Activated CD8-positive, alpha-beta T cell treated with anti-CD3 and anti-CD28 coated beads, Interleukin-2, amount 10 ng/mL, durations not matched to agents 7 days and 5 days (primary cell): Measurements from ENCODE around the gene ACAD9. TPM values are rescaled to one million over a fixed set of nuclear protein-coding genes. Genes with fewer than 3 reads are reported as not detected.
"Not testable (repeated sequence)": the region's sequence is repeated elsewhere in the genome, so short reads cannot be mapped to it uniquely, and the experiment has no call there.

Experiments used
- ATAC-seq: fragments of 150-1000 bp; cut with Tn5 transposase; one replicate; pipeline ENCODE4 v1.10.0; 2021; ENCODE audit warnings: moderate library complexity
- CTCF ChIA-PET: fragments of 350-600 bp; sonication (Branson Sonifier 250); formaldehyde crosslinking; loops from one replicate; lab custom pipeline; 2021; ENCODE audit warnings: antibody characterized with exemption; lab: Charles Lee
- POLR2A ChIA-PET: fragments of 350-600 bp; sonication (Branson Sonifier 250); formaldehyde crosslinking; loops from one replicate; lab custom pipeline; 2021; ENCODE audit warnings: antibody characterized with exemption; lab: Charles Lee
- DNase-seq: peaks from one replicate; pipeline ENCODE4 v3.0.0-alpha.2; 2020
- H3K27ac Mint-ChIP-seq: one replicate; pipeline ENCODE4 v1.8.0; 2021; ENCODE audit warnings: mild to moderate bottlenecking, mixed read lengths
- H3K27me3 Mint-ChIP-seq: one replicate; pipeline ENCODE4 v1.8.0; 2021; ENCODE audit warnings: low read depth, mixed read lengths
- H3K36me3 Mint-ChIP-seq: one replicate; pipeline ENCODE4 v1.8.0; 2021; ENCODE audit warnings: low read depth, mixed read lengths
- H3K4me1 Mint-ChIP-seq: one replicate; pipeline ENCODE4 v1.8.0; 2021; ENCODE audit warnings: low read depth, mixed read lengths
- H3K4me3 Mint-ChIP-seq: one replicate; pipeline ENCODE4 v1.8.0; 2021; ENCODE audit warnings: mild to moderate bottlenecking, mixed read lengths
- H3K9me3 Mint-ChIP-seq: one replicate; pipeline ENCODE4 v1.8.0; 2022; ENCODE audit warnings: mixed read lengths; ENCODE audit not compliant: insufficient read depth
- total RNA-seq, 2 experiments: library from RNA; stranded (reverse); gene quantifications; one replicate each; pipeline ENCODE4 v1.2.3, GENCODE V29; 2021

ACAD9 gene
- total RNA-seq, 2 experiments from 2014 or later, result 61.3 to 68.3 TPM

DNA sequence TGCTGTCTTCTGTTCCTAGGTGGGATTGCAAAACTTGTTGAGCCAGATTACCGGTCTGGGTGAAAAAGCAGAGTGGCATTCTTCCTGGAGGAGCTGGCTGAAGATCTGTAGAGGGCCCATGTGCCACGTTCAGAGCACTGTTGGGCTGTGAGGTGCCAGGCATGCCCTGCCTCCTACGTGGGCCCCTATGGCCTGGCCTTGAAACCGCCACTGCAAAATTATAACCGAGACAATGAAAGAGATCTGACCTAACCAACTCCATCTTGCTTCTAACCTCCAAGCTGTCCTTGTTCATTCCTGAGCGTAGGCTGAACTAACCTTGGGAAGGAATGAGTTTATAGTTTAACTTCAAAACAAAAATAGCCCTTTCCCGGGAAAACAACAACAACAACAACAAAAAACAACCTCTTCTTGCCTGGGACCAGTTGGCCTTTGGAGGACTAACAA, 1.4 kb upstream of the ACAD9 start:
- Mint-ChIP-seq H3K4me3 (peak overlapping the region; percentile 83), H3K9me3 (no peaks in the 10 kb centered on the region), H3K27me3 (peaks cover 5% of the 10 kb centered on the region), H3K27ac (peak overlapping the region; percentile 90), H3K36me3 (peaks cover 18% of the 10 kb centered on the region), H3K4me1 (peaks cover 48% of the 10 kb centered on the region)
- no peak for ATAC-seq
- POLR2A ChIA-PET, result interaction anchor here (0.9 to 3.0 kb wide), 12 partner anchors 10 to 438 kb away, joined by 3 to 15 read pairs (median 4); partner anchors contain the start of gene RPN1
- CTCF ChIA-PET, result interaction anchor here (0.8 to 7.0 kb wide), 17 partner anchors 9 to 438 kb away, joined by 3 to 75 read pairs (median 8); a partner anchor contains a TSS
- DNase-seq, result no peak

DNA sequence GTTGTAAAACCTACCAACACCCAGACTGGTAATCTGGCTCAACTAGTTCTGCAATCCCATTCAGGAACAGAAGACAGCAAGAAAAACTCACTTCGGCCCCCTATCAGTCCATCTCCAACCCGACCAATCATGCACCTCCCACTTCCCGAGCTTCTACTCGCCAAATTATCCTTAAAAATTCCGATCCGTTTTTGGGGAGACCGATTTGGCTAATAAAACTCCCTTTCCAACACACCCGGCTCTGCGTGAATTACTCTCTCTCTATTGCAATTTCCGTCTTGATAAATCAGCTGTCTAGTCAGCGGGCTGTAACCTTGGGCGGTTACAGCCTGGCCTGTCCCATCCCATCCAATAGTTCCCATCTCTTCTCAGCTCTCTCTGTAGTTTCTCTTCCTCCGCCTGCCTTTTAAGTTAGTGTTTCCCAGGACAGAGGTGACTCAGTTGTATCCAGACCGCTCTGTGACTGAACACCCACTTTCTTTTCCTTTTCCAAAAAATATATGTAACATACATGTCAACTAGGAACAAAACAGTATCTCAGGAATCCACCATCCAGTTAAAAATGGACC, 780 bp upstream of the ACAD9 start:
- H3K9me3 Mint-ChIP-seq, result no peaks in the 10 kb centered on the region
- H3K36me3 Mint-ChIP-seq, result peaks cover 18% of the 10 kb centered on the region
- H3K27ac Mint-ChIP-seq, result peak overlapping the region; percentile 90
- ChIA-PET POLR2A (interaction anchor here (0.6 to 3.0 kb wide), 19 partner anchors 10 to 437 kb away, joined by 3 to 15 read pairs (median 4); partner anchors contain the start of gene RPN1), CTCF (interaction anchor here (0.5 to 7.0 kb wide), 22 partner anchors 8 to 439 kb away, joined by 3 to 75 read pairs (median 4); partner anchors contain the start of gene RAB43)
- ATAC-seq (peak; percentile 25), DNase-seq (peak; percentile 37)
- peaks cover 5% of the 10 kb centered on the region for H3K27me3 Mint-ChIP-seq
- peak overlapping the region; percentile 83 for H3K4me3 Mint-ChIP-seq
- H3K4me1 Mint-ChIP-seq, result peaks cover 50% of the 10 kb centered on the region

DNA sequence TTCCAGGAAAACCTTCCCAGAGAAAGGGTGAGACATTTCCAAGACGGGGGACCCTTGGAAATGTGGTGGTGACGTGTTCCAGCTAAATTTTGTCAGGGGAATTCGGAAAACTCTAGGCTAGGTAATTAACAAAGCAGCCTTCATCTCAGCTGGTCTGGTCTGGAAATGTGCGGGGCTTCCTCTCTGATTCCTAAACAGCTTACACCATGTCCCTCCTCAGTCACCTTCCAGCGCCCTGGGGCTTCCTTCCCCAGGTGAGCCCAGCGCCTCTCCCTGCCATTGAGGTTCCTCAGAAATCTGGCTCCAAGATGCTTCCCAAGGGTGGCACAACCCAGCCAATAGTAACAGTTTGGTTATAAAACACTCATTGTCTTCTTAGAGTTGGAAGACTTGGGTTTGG, 571 bp downstream of the ACAD9 start:
- Mint-ChIP-seq H3K36me3 (peaks cover 20% of the 10 kb centered on the region), H3K27me3 (no peaks in the 10 kb centered on the region), H3K9me3 (no peaks in the 10 kb centered on the region), H3K27ac (peak overlapping the region; percentile 90), H3K4me1 (peaks cover 59% of the 10 kb centered on the region), H3K4me3 (peak overlapping the region; percentile 83)
- DNase-seq (no peak), ATAC-seq (no peak)
- ChIA-PET CTCF (interaction anchor here (1.4 to 7.0 kb wide), 9 partner anchors 10 to 262 kb away, joined by 4 to 75 read pairs (median 17); no protein-coding TSS in a partner anchor), POLR2A (interaction anchor here (1.0 to 3.0 kb wide), 2 partner anchors 263 to 436 kb away, joined by 3 to 15 read pairs; a partner anchor contains a TSS)

DNA sequence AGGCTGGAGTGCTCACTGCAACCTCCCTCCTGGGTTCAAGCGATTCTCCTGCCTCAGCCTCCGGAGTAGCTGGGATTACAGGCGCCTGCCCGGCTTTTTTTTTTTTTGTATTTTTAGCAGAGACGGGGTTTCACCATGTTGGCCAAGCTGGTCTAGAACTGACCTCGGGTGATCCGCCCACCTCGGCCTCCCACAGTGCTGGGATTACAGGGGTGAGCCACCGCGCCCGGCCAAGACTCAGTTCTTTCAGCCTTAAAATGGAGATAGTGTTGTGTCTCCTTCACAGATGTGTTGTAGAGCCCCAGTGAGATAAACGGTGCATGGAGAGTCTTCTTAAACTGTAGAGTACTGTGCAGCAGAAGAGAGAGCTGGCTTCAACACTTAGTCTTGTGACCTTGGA, 1.0 kb downstream of the ACAD9 start:
- POLR2A ChIA-PET, result interaction anchor here (1.0 to 3.0 kb wide), 2 partner anchors 263 to 436 kb away, joined by 3 to 15 read pairs; a partner anchor contains a TSS
- H3K27me3 Mint-ChIP-seq, ATAC-seq, DNase-seq, H3K9me3 Mint-ChIP-seq: not testable (repeated sequence)
- CTCF ChIA-PET, result interaction anchor here (1.0 to 7.0 kb wide), 6 partner anchors 34 to 199 kb away, joined by 3 to 75 read pairs (median 33); no protein-coding TSS in a partner anchor
- H3K4me3 Mint-ChIP-seq, result peak overlapping the region; percentile 83
- H3K4me1 Mint-ChIP-seq, result peaks cover 58% of the 10 kb centered on the region
- peak overlapping the region; percentile 90 for H3K27ac Mint-ChIP-seq
- peaks cover 22% of the 10 kb centered on the region for H3K36me3 Mint-ChIP-seq

DNA sequence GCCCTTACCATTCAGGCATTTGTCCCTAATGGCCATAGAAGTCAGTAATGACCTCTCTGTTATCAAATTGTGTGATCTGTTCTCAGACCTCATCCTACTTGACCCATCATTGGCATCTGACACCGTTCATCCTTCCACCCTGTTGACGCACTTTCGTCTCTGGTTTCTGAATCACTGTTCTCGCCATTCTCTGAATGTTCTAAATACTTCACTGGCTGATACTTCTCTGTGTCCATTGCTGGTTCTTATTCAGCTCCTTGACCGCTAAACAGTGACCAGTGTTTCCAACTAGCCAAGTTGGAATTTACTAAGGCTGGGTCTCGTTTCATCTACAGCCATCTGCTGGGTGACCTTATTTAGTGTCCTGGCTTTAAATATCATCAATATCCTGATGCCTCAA, 2.2 kb downstream of the ACAD9 start:
- Mint-ChIP-seq H3K4me1 (peaks cover 51% of the 10 kb centered on the region), H3K36me3 (peaks cover 22% of the 10 kb centered on the region), H3K27ac (no peak overlapping the region), H3K27me3 (no peaks in the 10 kb centered on the region), H3K4me3 (no peak overlapping the region), H3K9me3 (no peaks in the 10 kb centered on the region)
- ATAC-seq (no peak), DNase-seq (no peak)
- POLR2A ChIA-PET, result no interaction called here
- CTCF ChIA-PET, result interaction anchor here (1.0 to 7.0 kb wide), 2 partner anchors 42 to 89 kb away, joined by 3 to 75 read pairs; no protein-coding TSS in a partner anchor

DNA sequence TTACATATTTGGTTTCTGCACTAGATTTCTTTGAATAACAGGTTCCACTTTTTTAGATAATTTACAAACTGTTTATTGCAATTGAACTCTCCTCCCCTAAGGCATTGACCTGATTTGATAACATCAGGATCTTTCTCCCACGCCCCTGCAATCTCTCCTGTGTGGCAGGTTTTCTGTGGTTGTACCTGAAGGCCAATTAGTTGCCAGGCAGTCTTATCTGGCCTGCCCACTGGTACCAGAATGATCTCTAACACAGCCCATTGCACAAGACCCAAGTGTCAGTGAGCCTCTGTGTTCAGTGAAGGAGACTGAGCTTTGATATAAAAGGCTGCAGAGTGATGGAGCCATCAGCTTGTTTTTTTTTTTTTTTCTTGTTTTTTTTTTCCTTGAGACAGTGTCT, 3.3 kb downstream of the ACAD9 start:
- no peak for DNase-seq
- no peaks in the 10 kb centered on the region for H3K9me3 Mint-ChIP-seq
- CTCF ChIA-PET, result no interaction called here
- peak overlapping the region; percentile 44 for H3K27ac Mint-ChIP-seq
- POLR2A ChIA-PET, result interaction anchor here (0.6 kb wide), 1 partner anchor 301 kb away, joined by 3 read pairs; no protein-coding TSS in a partner anchor
- H3K4me3 Mint-ChIP-seq, result no peak overlapping the region
- peaks cover 45% of the 10 kb centered on the region for H3K4me1 Mint-ChIP-seq
- no peak for ATAC-seq
- H3K36me3 Mint-ChIP-seq, result peaks cover 19% of the 10 kb centered on the region
- no peaks in the 10 kb centered on the region for H3K27me3 Mint-ChIP-seq

DNA sequence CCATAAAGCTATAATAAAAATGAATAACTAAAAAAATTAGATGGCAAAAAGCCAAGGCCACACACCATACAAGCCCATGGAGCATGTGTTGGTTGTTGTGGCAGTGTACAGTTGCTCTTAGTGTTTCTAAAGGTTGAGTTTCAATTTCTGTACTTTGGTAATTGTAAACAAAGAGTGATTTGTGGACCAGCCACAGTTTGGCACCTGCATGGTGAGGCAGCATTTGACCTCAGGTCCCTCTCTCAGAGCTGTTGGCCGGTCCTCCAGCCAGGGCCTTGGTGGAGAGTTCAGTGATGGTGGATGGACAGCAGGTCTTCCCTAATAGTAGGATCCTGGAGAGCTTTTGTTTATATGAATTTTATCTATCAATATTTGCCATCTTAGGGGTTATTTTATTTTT, 5.6 kb downstream of the ACAD9 start:
- no peaks in the 10 kb centered on the region for H3K9me3 Mint-ChIP-seq
- CTCF ChIA-PET, result interaction anchor here (2.4 kb wide), 1 partner anchor 9 kb away, joined by 9 read pairs; no protein-coding TSS in a partner anchor
- peaks cover 26% of the 10 kb centered on the region for H3K36me3 Mint-ChIP-seq
- peak overlapping the region; percentile 57 for H3K27ac Mint-ChIP-seq
- POLR2A ChIA-PET, result no interaction called here
- H3K4me3 Mint-ChIP-seq, result no peak overlapping the region
- peaks cover 40% of the 10 kb centered on the region for H3K4me1 Mint-ChIP-seq
- no peaks in the 10 kb centered on the region for H3K27me3 Mint-ChIP-seq
- DNase-seq (no peak), ATAC-seq (no peak)

DNA sequence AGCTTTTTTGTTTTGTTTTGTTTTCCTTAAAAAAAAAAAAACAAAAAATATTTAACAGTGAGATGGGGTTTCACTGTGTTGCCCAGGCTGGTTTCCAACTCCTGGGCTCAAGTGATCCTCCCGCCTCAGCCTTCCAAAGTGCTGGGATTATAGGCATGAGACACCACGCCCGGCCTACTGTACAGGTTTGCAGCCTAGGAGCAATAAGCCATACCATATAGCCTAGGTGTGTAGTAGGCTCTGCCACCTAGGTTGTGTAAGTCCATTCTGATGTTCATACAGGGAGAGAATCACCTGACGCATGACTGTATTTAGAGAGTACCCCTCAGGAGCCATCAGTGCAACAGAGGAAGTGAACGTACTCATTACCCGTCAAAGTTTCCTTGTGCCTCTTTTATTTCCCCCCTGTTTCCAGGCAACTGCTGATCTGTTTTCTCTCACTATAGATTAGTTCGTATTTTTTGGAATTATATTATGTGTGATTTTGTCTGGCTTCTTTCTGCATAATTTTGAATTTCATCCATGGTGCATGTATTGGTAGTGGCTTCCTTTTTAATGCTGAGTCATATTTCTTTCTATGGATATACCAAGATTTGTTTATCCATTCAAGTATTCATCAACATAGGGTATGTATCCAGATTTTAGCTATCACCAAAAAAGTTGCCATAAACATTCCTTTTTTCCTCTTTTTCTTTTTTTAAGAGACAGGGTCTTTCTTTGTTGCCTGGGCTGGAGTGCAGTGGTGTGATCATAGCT, 9.9 kb downstream of the ACAD9 start:
- CTCF ChIA-PET, result interaction anchor here (1.2 to 1.9 kb wide), 2 partner anchors 12 to 14 kb away, joined by 3 to 6 read pairs; no protein-coding TSS in a partner anchor
- Mint-ChIP-seq H3K27me3 (no peaks in the 10 kb centered on the region), H3K36me3 (peaks cover 23% of the 10 kb centered on the region), H3K9me3 (no peaks in the 10 kb centered on the region), H3K4me1 (peaks cover 3% of the 10 kb centered on the region), H3K4me3 (no peak overlapping the region), H3K27ac (no peak overlapping the region)
- DNase-seq (no peak), ATAC-seq (no peak)
- POLR2A ChIA-PET, result interaction anchor here (0.5 to 0.6 kb wide), 3 partner anchors 11 to 389 kb away, joined by 3 read pairs; no protein-coding TSS in a partner anchor

DNA sequence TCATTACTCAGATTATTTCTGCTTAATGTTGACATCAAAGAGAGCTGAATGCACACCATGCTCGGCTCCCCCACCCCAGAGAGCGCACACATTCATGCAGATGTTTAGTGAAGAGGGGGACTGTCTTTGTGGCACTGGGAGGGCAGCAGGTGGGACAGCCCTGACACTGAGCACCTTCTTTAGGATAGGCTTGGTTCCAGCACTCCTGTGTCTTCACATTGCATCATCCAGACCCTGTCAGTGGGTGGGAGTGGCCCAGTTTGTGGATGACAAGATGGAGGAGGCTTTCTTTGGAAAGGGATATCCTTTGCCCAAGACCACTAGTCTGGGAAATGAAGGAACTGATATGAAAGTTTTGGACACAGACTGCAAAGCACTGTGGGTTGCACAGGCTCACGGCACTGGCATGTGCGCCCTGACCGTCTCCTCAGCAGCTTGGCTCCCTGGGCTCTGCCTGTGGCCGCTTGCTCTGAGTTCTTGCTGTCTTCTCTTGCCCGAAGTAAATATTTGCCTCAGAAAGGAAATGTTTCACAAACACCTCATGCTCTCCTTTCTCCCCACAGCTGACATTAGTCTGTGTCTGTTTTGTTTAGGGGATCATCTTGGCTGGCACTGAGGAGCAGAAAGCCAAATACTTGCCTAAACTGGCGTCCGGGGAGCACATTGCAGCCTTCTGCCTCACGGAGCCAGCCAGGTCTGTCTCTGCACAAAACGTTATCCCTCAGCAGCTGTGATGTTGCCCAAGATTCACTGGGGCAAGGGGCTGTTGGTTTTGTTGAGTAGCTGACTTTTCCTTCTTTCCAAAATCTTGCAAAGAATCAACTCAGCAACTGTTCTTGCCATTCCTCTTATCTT, 16.6 kb downstream of the ACAD9 start:
- POLR2A ChIA-PET, result no interaction called here
- peaks cover 55% of the 10 kb centered on the region for H3K36me3 Mint-ChIP-seq
- DNase-seq, result no peak

DNA sequence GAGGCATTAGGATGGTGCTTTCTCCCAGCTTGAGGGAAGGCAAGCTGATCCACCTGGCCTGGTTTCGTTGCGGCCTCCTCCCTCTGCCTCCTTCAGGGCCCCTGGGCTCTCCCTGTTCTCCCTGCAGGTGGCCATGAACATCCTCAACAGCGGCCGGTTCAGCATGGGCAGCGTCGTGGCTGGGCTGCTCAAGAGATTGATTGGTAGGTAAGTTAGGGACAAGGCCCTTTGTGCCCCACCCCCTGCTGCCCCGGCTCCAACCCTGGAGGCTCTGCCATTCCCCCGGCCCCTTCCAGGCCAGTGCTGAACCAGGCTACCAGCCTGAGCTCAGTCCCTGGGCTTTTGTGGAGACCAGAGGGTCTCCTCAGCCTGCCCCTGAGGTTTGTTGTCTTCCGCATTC, 23.0 kb downstream of the ACAD9 start:
- no peaks in the 10 kb centered on the region for H3K9me3 Mint-ChIP-seq
- DNase-seq (no peak), ATAC-seq (no peak)
- peaks cover 2% of the 10 kb centered on the region for H3K4me1 Mint-ChIP-seq
- ChIA-PET POLR2A (no interaction called here), CTCF (no interaction called here)
- no peaks in the 10 kb centered on the region for H3K27me3 Mint-ChIP-seq
- H3K36me3 Mint-ChIP-seq, result peaks cover 56% of the 10 kb centered on the region
- H3K4me3 Mint-ChIP-seq, result no peak overlapping the region
- no peak overlapping the region for H3K27ac Mint-ChIP-seq

More for the DNA sequence above, 16.6 kb downstream of the ACAD9 start:
- Mint-ChIP-seq H3K9me3 (no peaks in the 10 kb centered on the region), H3K27me3 (no peaks in the 10 kb centered on the region), H3K4me1 (peaks cover 15% of the 10 kb centered on the region), H3K27ac (peak overlapping the region; percentile 12), H3K4me3 (no peak overlapping the region)
- ATAC-seq, result no peak
- CTCF ChIA-PET, result no interaction called here

DNA sequence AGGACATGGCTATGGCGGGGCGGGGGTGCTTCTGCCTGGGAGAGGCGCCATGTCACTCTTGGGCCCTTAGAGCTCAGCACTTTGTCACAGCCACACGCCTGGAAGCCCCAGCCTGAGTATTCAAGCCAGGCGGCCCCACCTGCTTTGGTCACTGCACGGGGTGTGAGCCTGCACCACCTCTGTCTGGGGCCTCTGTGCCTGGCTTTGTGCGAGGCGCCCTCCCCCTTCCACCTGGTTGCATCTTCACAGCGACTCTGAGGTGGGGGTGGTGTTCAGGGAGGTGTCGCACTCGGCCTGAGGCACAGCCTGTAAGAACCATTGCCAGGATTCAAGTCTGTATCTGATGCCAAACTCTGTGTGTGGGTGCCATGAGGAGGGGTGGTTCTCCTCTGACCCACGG, 24.1 kb downstream of the ACAD9 start:
- Mint-ChIP-seq H3K4me1 (no peaks in the 10 kb centered on the region), H3K9me3 (no peaks in the 10 kb centered on the region), H3K27me3 (no peaks in the 10 kb centered on the region), H3K27ac (no peak overlapping the region), H3K36me3 (peaks cover 48% of the 10 kb centered on the region), H3K4me3 (no peak overlapping the region)
- ATAC-seq, result no peak
- POLR2A ChIA-PET, result no interaction called here
- CTCF ChIA-PET, result no interaction called here
- DNase-seq, result no peak
